GM12891 (cell line): ENCODE results near the gene ENOSF1.

Experiments
- POLR2A ChIP-seq: IDR thresholded peaks from 2 replicates; pipeline ENCODE4 v1.6.1; 2011; ENCODE audit warnings: low read depth, low read length, control low read depth
- TAF1 ChIP-seq: IDR thresholded peaks from 2 replicates; pipeline ENCODE4 v1.6.1; 2011; ENCODE audit warnings: low read depth, low read length, control low read depth

DNA sequence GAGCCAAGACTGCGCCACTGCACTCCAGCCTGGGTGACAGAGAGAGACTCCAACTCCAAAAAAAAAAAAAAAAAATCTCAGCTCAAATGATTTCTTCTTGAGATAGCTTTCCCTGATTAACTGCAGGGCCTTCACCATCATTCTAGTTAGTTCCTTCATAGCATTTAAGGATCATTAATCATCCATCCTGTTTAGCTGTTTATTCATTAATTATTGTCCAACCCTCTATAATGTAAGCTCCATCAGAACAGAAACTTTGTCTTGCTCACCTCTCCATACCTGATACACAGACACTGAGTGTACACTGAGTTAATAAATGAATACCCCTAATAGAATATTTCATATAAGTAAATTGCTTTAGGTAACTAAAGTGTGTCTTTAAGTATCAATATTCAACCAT lies 42.2 kb upstream of the ENOSF1 start:
- TF ChIP-seq TAF1 (no peak), POLR2A (no peak)
